ENCODE results near the gene MBP.
"Not testable (repeated sequence)": the region's sequence is repeated elsewhere in the genome, so short reads cannot be mapped to it uniquely, and the experiment has no call there.

DNA sequence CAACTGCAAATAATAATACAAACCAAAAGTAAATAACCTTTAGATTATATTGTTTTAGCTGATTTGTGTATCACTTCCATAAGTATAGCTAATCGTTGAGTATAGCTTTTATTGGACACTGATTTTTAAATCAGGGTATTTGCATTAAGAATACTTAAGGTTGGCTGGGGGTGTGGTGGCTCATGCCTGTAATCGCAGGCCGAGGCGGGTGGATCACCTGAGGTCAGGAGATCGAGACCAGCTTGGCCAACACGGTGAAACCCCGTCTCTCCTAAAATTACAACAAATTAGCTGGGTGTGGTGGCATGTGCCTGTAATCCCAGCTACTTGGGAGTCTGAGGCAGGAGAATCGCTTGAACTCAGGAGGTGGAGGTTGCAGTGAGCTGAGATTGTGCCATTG is 188.2 kb downstream of the MBP start:
- TF ChIP-seq, protein P1, sequence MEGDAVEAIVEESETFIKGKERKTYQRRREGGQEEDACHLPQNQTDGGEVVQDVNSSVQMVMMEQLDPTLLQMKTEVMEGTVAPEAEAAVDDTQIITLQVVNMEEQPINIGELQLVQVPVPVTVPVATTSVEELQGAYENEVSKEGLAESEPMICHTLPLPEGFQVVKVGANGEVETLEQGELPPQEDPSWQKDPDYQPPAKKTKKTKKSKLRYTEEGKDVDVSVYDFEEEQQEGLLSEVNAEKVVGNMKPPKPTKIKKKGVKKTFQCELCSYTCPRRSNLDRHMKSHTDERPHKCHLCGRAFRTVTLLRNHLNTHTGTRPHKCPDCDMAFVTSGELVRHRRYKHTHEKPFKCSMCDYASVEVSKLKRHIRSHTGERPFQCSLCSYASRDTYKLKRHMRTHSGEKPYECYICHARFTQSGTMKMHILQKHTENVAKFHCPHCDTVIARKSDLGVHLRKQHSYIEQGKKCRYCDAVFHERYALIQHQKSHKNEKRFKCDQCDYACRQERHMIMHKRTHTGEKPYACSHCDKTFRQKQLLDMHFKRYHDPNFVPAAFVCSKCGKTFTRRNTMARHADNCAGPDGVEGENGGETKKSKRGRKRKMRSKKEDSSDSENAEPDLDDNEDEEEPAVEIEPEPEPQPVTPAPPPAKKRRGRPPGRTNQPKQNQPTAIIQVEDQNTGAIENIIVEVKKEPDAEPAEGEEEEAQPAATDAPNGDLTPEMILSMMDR (IDR thresholded peaks at IDR 0.05), result not testable (repeated sequence)
- TF ChIP-seq POLR2A (IDR thresholded peaks at IDR 0.05), result not testable (repeated sequence)
